ENCODE results near the gene C2CD2.

GRCh38 chr21:41939391-41939790 is 14.4 kb downstream of the C2CD2 start:
- TF ChIP-seq, protein P1, sequence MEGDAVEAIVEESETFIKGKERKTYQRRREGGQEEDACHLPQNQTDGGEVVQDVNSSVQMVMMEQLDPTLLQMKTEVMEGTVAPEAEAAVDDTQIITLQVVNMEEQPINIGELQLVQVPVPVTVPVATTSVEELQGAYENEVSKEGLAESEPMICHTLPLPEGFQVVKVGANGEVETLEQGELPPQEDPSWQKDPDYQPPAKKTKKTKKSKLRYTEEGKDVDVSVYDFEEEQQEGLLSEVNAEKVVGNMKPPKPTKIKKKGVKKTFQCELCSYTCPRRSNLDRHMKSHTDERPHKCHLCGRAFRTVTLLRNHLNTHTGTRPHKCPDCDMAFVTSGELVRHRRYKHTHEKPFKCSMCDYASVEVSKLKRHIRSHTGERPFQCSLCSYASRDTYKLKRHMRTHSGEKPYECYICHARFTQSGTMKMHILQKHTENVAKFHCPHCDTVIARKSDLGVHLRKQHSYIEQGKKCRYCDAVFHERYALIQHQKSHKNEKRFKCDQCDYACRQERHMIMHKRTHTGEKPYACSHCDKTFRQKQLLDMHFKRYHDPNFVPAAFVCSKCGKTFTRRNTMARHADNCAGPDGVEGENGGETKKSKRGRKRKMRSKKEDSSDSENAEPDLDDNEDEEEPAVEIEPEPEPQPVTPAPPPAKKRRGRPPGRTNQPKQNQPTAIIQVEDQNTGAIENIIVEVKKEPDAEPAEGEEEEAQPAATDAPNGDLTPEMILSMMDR (IDR thresholded peaks at IDR 0.05), result no peak
- no peak for TF ChIP-seq EZH2 (IDR thresholded peaks at IDR 0.05; ENCODE audit: borderline replicate concordance, insufficient read depth, low read depth, low read length, poor library complexity, severe bottlenecking)
